ENCODE data around the gene ATP11A. TPM values are rescaled to one million over a fixed set of nuclear protein-coding genes. Genes with fewer than 3 reads are reported as not detected.

Gene ATP11A
- total RNA-seq, 1 experiment from 2014 or later = 9.4 TPM

DNA sequence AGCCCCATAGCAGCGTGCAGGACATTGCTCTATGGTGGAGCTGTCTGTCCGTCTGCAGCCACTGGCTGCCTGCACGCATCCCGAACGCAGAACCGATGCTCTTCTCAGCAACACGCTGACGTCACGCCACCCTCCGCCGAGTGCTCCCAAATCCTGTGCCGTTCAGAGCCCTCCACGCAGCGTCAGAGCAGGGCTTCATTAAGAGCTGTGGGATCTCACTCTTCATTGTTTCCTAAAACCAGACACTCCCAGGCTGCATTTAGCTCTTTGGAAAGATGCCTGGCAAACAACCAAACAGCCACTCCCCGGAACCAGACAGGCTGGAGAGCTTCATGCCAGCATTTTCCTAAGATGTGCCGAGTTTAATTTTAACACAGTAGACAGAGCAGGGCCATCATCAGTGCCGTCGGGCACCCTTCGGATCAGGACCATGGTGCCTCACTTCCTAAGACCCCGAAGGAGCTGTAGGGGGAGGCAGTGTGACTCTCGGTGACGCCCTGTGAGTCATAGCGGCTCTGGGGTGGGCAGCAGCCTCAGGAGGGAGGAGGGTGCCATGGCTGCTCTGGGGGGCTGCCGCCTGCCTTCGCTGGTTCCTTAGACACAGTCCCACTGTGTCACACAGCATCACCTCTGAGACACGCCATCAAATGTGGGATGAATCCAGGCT lies 147.7 kb downstream of the ATP11A start:
- intact Hi-C loops (cut with micrococcal nuclease; ENCODE audit: unreplicated experiment) = no loop called here
- ChIA-PET CTCF (no interaction called here), POLR2A (ENCODE audit: low non-redundant PET) (no interaction called here)
- TF ChIP-seq EZH2 (IDR thresholded peaks at IDR 0.05; ENCODE audit: borderline replicate concordance, low read depth, low read length, poor library complexity, severe bottlenecking) = no peak
- TF ChIP-seq, protein P1, sequence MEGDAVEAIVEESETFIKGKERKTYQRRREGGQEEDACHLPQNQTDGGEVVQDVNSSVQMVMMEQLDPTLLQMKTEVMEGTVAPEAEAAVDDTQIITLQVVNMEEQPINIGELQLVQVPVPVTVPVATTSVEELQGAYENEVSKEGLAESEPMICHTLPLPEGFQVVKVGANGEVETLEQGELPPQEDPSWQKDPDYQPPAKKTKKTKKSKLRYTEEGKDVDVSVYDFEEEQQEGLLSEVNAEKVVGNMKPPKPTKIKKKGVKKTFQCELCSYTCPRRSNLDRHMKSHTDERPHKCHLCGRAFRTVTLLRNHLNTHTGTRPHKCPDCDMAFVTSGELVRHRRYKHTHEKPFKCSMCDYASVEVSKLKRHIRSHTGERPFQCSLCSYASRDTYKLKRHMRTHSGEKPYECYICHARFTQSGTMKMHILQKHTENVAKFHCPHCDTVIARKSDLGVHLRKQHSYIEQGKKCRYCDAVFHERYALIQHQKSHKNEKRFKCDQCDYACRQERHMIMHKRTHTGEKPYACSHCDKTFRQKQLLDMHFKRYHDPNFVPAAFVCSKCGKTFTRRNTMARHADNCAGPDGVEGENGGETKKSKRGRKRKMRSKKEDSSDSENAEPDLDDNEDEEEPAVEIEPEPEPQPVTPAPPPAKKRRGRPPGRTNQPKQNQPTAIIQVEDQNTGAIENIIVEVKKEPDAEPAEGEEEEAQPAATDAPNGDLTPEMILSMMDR (conservative IDR thresholded peaks at IDR 0.05; ENCODE audit: low read depth, low read length) = no peak
- H3K36me3 ChIP-seq (ENCODE audit: insufficient read depth, low read length, poor library complexity, severe bottlenecking) = no peaks in the 10 kb centered on the region
- no peak for DNase-seq (ENCODE audit: low spot score)
- BruUV-seq (replicated peaks) = no TSS peak
- H3K4me1 ChIP-seq (ENCODE audit: insufficient read depth, low read length, poor library complexity, severe bottlenecking) = no peaks in the 10 kb centered on the region
- H3K27ac ChIP-seq (ENCODE audit: low read depth, low read length, poor library complexity, severe bottlenecking) = no peak overlapping the region
- H3K27me3 ChIP-seq (replicated peaks; ENCODE audit: insufficient read depth, low read depth, low read length, poor library complexity) = no peaks in the 10 kb centered on the region
- no peaks in the 10 kb centered on the region for H3K9me3 ChIP-seq (ENCODE audit: low read depth, low read length, poor library complexity, severe bottlenecking)
- H3K4me3 ChIP-seq (ENCODE audit: low read depth, low read length, poor library complexity, severe bottlenecking) = no peak overlapping the region

DNA sequence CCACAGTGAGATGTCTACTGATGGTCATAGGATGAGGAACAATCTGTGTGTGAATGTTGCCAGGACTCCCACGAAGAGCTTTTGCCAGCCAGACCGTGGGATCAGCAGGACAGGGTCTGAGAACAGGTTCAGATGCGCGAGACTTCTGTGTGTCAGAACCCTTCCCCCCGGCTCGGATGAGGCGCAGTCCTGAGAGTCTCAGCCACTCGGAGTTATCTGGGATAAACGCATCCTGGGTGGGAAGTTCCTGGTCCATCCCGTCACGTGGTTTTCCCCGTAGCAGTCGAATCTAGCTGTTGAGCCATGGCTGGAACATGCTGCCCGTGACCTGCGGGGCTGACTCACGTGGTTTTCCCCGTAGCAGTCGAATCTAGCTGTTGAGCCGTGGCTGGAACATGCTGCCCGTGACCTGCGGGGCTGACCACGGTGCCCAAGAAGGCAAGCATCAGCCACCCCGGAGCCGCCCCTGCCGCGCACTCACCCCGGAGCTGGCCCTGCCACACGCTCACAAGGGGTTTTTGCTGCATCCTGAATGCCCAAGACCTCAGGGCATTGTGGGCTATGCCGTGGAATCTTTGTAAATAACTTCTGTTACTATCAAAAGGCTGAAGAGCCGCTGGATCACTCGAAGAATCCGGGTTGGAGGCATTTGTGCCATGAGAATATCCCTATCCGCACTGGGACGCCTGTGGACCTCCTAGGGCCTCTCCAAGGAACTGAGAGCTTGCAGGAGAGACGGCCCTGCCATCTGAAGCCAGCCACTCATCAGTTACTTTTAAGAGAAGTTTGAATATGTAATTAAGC lies 148.4 kb downstream of the ATP11A start:
- no peak for DNase-seq (ENCODE audit: low spot score)
- no peaks in the 10 kb centered on the region for H3K27me3 ChIP-seq (replicated peaks; ENCODE audit: insufficient read depth, low read depth, low read length, poor library complexity)
- no peak overlapping the region for H3K27ac ChIP-seq (ENCODE audit: low read depth, low read length, poor library complexity, severe bottlenecking)
- ChIA-PET CTCF (no interaction called here), POLR2A (ENCODE audit: low non-redundant PET) (no interaction called here)
- intact Hi-C loops (cut with micrococcal nuclease; ENCODE audit: unreplicated experiment) = no loop called here
- no peaks in the 10 kb centered on the region for H3K36me3 ChIP-seq (ENCODE audit: insufficient read depth, low read length, poor library complexity, severe bottlenecking)
- BruUV-seq (replicated peaks) = no TSS peak
- H3K9me3 ChIP-seq (ENCODE audit: low read depth, low read length, poor library complexity, severe bottlenecking) = no peaks in the 10 kb centered on the region
- no peak overlapping the region for H3K4me3 ChIP-seq (ENCODE audit: low read depth, low read length, poor library complexity, severe bottlenecking)
- no peak for TF ChIP-seq EZH2 (IDR thresholded peaks at IDR 0.05; ENCODE audit: borderline replicate concordance, low read depth, low read length, poor library complexity, severe bottlenecking)
- TF ChIP-seq, protein P1 (conservative IDR thresholded peaks at IDR 0.05; ENCODE audit: low read depth, low read length) = no peak
- H3K4me1 ChIP-seq (ENCODE audit: insufficient read depth, low read length, poor library complexity, severe bottlenecking) = no peaks in the 10 kb centered on the region

DNA sequence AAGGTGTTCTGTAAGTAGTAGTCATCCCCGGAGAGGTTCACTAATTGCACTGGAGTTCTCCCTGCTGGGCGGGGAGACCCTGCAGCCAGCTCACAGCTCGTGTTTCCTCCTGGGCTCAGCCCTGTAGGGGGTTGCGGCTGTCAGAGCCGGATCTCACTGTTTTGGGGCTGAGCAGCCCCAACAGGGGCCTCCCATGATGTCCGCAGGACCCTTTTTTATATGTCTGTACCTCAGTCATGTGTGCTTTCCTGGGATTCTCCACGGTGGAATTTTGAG lies 148.9 kb downstream of the ATP11A start:
- no peaks in the 10 kb centered on the region for H3K9me3 ChIP-seq (ENCODE audit: low read depth, low read length, poor library complexity, severe bottlenecking)
- intact Hi-C loops (cut with micrococcal nuclease; ENCODE audit: unreplicated experiment) = no loop called here
- no peaks in the 10 kb centered on the region for H3K4me1 ChIP-seq (ENCODE audit: insufficient read depth, low read length, poor library complexity, severe bottlenecking)
- no peak overlapping the region for H3K27ac ChIP-seq (ENCODE audit: low read depth, low read length, poor library complexity, severe bottlenecking)
- H3K36me3 ChIP-seq (ENCODE audit: insufficient read depth, low read length, poor library complexity, severe bottlenecking) = no peaks in the 10 kb centered on the region
- no peak overlapping the region for H3K4me3 ChIP-seq (ENCODE audit: low read depth, low read length, poor library complexity, severe bottlenecking)
- CTCF ChIA-PET = no interaction called here
- POLR2A ChIA-PET (ENCODE audit: low non-redundant PET) = no interaction called here
- no TSS peak for BruUV-seq (replicated peaks)
- TF ChIP-seq EZH2 (IDR thresholded peaks at IDR 0.05; ENCODE audit: borderline replicate concordance, low read depth, low read length, poor library complexity, severe bottlenecking) = no peak
- TF ChIP-seq, protein P1 (conservative IDR thresholded peaks at IDR 0.05; ENCODE audit: low read depth, low read length) = no peak
- DNase-seq (ENCODE audit: low spot score) = no peak
- no peaks in the 10 kb centered on the region for H3K27me3 ChIP-seq (replicated peaks; ENCODE audit: insufficient read depth, low read depth, low read length, poor library complexity)
